Measurements from ENCODE around the gene STT3B. TPM values are rescaled to one million over a fixed set of nuclear protein-coding genes. Genes with fewer than 3 reads are reported as not detected.

Gene STT3B
- total RNA-seq, 1 experiment from 2014 or later: 105 TPM

GRCh38 chr3:31680072-31680870 is 147.5 kb downstream of the STT3B start:
- ATAC-seq: no peak

More at GRCh38 chr3:31680072-31680870, 147.5 kb downstream of the STT3B start:
- intact Hi-C loops (cut with micrococcal nuclease; ENCODE audit: unreplicated experiment) (no loop called here), in situ Hi-C loops (cut with HindIII; ENCODE audit: low pct_unique_long_range_greater_than_20kb, low sequenced_read_pairs) (no loop called here)
- no TSS peak for BruUV-seq (replicated peaks)
- no peak for DNase-seq (ENCODE audit: low read depth, low spot score)
- POLR2A ChIA-PET: no interaction called here
- no peak overlapping the region for H3K27ac ChIP-seq (ENCODE audit: low read length)
- no peaks in the 10 kb centered on the region for H3K36me3 ChIP-seq (ENCODE audit: control insufficient read depth, insufficient read depth, low read length)
- TF ChIP-seq, protein P1, sequence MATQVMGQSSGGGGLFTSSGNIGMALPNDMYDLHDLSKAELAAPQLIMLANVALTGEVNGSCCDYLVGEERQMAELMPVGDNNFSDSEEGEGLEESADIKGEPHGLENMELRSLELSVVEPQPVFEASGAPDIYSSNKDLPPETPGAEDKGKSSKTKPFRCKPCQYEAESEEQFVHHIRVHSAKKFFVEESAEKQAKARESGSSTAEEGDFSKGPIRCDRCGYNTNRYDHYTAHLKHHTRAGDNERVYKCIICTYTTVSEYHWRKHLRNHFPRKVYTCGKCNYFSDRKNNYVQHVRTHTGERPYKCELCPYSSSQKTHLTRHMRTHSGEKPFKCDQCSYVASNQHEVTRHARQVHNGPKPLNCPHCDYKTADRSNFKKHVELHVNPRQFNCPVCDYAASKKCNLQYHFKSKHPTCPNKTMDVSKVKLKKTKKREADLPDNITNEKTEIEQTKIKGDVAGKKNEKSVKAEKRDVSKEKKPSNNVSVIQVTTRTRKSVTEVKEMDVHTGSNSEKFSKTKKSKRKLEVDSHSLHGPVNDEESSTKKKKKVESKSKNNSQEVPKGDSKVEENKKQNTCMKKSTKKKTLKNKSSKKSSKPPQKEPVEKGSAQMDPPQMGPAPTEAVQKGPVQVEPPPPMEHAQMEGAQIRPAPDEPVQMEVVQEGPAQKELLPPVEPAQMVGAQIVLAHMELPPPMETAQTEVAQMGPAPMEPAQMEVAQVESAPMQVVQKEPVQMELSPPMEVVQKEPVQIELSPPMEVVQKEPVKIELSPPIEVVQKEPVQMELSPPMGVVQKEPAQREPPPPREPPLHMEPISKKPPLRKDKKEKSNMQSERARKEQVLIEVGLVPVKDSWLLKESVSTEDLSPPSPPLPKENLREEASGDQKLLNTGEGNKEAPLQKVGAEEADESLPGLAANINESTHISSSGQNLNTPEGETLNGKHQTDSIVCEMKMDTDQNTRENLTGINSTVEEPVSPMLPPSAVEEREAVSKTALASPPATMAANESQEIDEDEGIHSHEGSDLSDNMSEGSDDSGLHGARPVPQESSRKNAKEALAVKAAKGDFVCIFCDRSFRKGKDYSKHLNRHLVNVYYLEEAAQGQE (IDR thresholded peaks at IDR 0.05; ENCODE audit: insufficient read depth in 1 of 2, low read depth in 2 of 2, low read length in 1 of 2): no peak
- no peak for TF ChIP-seq CTCF (IDR thresholded peaks at IDR 0.05)
- TF ChIP-seq SIN3A (IDR thresholded peaks at IDR 0.05; ENCODE audit: borderline replicate concordance, insufficient read depth, low read depth, low read length): no peak
- no peak for TF ChIP-seq TCF7L2 (IDR thresholded peaks at IDR 0.05; ENCODE audit: low read depth, low read length)
- TF ChIP-seq POLR2AphosphoS5 (IDR thresholded peaks at IDR 0.05; ENCODE audit: low read depth, low read length): no peak
- no peaks in the 10 kb centered on the region for H3K9me3 ChIP-seq (ENCODE audit: control insufficient read depth, insufficient read depth, low read depth, low read length)
- H3K27me3 ChIP-seq (ENCODE audit: control insufficient read depth, insufficient read depth, low read length): no peaks in the 10 kb centered on the region
- H3K4me1 ChIP-seq (ENCODE audit: control insufficient read depth, insufficient read depth, low read length): no peaks in the 10 kb centered on the region
- CTCF ChIA-PET: no interaction called here
- no peak overlapping the region for H3K4me3 ChIP-seq (ENCODE audit: low read depth in 2 of 2, low read length in 2 of 2)

Data from Panc1 (cell line).